ENCODE data around the gene ITGAE. TPM values are rescaled to one million over a fixed set of nuclear protein-coding genes. Genes with fewer than 3 reads are reported as not detected.
A peak's percentile ranks its signal among the peaks of the same experiment; 100 is the strongest.

ITGAE gene
- total and polyA plus RNA-seq, 2 experiments from 2014 or later, result 23.3 to 80.3 TPM

DNA sequence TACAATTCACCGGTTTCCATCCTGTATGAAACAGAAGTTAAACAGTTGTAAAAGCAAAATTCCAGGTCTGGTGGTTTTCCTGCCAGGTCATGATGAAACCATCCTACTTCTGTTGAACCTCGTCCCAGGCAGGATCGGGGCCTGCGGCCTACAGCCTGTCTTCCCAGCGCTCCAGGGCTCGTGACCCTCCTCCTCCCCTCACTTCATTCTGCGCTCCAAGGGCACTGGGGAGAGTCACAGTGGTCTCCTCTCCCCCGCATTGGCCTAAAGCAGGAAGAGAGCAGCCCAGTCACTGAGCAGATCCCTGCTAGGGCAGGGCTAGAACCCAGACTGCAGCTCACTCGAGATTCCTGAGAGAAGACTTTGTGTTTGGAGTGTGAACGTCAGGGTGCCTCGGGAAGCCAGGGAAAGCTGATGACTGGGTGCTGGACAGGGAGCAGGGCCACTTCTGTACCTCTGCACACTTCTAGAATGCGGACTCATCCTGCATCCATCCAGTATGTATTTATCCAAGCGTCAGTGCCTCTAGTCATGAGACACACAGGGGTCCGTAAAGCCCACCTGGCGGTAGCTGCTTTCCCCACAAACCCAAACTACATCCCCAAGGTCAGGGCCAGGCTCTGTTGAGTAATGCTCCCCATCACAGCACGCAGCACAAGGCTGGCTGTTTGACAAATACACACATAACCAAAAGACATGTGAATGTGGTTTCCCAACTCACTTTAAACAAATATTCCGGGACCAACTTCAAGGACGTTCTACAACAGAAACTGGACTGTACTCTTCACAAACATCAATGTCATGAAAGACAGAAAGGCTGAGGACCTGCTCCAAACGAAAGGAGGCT lies 1.7 kb upstream of the ITGAE start:
- H3K36me3 ChIP-seq (ENCODE audit: low read depth), result no peaks in the 10 kb centered on the region
- H3K4me3 ChIP-seq, result peak overlapping the region; percentile 5; the same call in 1 of the 2 replicates
- peaks cover 27% of the 10 kb centered on the region for H3F3A ChIP-seq (ENCODE audit: insufficient read depth)
- H3K79me2 ChIP-seq (ENCODE audit: insufficient read depth), result no peaks in the 10 kb centered on the region
- no peaks in the 10 kb centered on the region for H4K20me1 ChIP-seq (ENCODE audit: insufficient read depth)
- H3K4me1 ChIP-seq (ENCODE audit: insufficient read depth), result peaks cover 26% of the 10 kb centered on the region
- no peak for TF ChIP-seq EZH2 (IDR thresholded peaks at IDR 0.05; ENCODE audit: insufficient read depth, poor library complexity, severe bottlenecking)
- no peak for TF ChIP-seq EZH2phosphoT487 (IDR thresholded peaks at IDR 0.05; ENCODE audit: insufficient read depth, low read depth)
- no peaks in the 10 kb centered on the region for H3K9me2 ChIP-seq (ENCODE audit: insufficient read depth)
- in situ Hi-C loops (cut with MboI), result no loop called here
- H3K9me3 ChIP-seq (ENCODE audit: low read depth), result no peaks in the 10 kb centered on the region
- 47 to 53% methylated on average over 19 of the region's 19 CpGs for WGBS, 2 experiments (ENCODE audit: low coverage in 1 of 2, low lambda C conversion rate in 2 of 2, missing lambda C conversion rate in 2 of 2)
- H2AFZ ChIP-seq, result no peak overlapping the region
- H3K27ac ChIP-seq, result peak overlapping the region; percentile 78
- H3K9ac ChIP-seq, result peak overlapping the region; percentile 52
- no peaks in the 10 kb centered on the region for H3K27me3 ChIP-seq (replicated peaks; ENCODE audit: insufficient read depth)
- H3K4me2 ChIP-seq (ENCODE audit: unreplicated experiment), result peak overlapping the region; percentile 40
- peak; percentile 88 for DNase-seq

DNA sequence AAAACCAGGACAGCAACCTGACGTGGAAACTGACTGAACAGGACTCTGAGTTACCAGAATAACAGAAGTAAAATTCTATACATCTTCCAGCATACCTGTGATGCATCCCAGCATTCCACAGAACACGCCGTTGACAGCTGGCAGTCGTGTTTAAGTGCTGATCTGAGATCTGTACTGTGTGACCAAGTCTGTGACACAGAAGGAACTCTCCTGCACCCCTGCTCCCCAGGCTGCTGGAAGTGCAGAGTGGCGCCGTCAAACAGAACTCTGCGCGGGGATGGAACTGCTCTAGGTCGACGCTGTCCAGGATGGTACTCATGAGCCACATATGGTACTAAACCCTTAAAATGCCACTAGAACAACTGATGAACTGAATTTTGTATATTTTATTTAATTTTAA lies 804 bp upstream of the ITGAE start:
- H3K9me2 ChIP-seq (ENCODE audit: insufficient read depth), result no peaks in the 10 kb centered on the region

DNA sequence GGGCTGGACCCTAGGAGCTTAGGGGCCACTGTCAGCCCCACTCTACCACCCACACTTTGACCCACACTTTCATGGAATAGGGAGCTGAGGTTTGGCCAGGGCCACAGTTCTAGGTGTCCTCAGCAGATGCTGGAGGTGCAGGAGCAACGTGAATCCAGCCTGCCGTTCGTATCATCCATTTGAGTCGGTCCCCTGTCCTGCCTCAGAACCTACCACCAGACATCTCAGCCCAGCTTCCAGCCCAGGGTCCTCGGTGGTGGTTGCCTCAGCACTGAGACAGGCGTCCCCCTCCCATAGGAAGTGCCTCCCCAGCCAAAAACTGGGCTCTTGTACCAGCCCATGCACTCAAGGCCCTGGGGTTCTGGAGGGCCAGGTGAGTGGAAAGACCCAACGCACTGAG lies 359 bp upstream of the ITGAE start:
- Histone ChIP-seq H3K4me2 (ENCODE audit: unreplicated experiment) (no peak overlapping the region), H3K79me2 (ENCODE audit: insufficient read depth) (no peaks in the 10 kb centered on the region), H3K4me3 (no peak overlapping the region), H3K9ac (no peak overlapping the region), H3K36me3 (ENCODE audit: low read depth) (no peaks in the 10 kb centered on the region), H2AFZ (no peak overlapping the region), H3K4me1 (ENCODE audit: insufficient read depth) (peaks cover 26% of the 10 kb centered on the region), H4K20me1 (ENCODE audit: insufficient read depth) (no peaks in the 10 kb centered on the region), H3K9me2 (ENCODE audit: insufficient read depth) (no peaks in the 10 kb centered on the region), H3K27ac (no peak overlapping the region), H3F3A (ENCODE audit: insufficient read depth) (peaks cover 27% of the 10 kb centered on the region), H3K27me3 (replicated peaks; ENCODE audit: insufficient read depth) (no peaks in the 10 kb centered on the region), H3K9me3 (ENCODE audit: low read depth) (no peaks in the 10 kb centered on the region)
- in situ Hi-C loops (cut with MboI), result no loop called here
- WGBS, 2 experiments (ENCODE audit: low coverage in 1 of 2, low lambda C conversion rate in 2 of 2, missing lambda C conversion rate in 2 of 2), result 90% methylated on average over 7 of the region's 7 CpGs
- DNase-seq, result no peak
- TF ChIP-seq EZH2phosphoT487 (IDR thresholded peaks at IDR 0.05; ENCODE audit: insufficient read depth, low read depth) (no peak), EZH2 (IDR thresholded peaks at IDR 0.05; ENCODE audit: insufficient read depth, poor library complexity, severe bottlenecking) (no peak)

More for the DNA sequence above, 804 bp upstream of the ITGAE start:
- peaks cover 26% of the 10 kb centered on the region for H3K4me1 ChIP-seq (ENCODE audit: insufficient read depth)
- no peak overlapping the region for H3K9ac ChIP-seq
- H3K27ac ChIP-seq, result peak overlapping the region; percentile 78
- H2AFZ ChIP-seq, result no peak overlapping the region
- in situ Hi-C loops (cut with MboI), result no loop called here
- H3K4me3 ChIP-seq, result no peak overlapping the region
- WGBS, 2 experiments (ENCODE audit: low coverage in 1 of 2, low lambda C conversion rate in 2 of 2, missing lambda C conversion rate in 2 of 2), result 97 to 99% methylated on average over 10 of the region's 10 CpGs
- H3K36me3 ChIP-seq (ENCODE audit: low read depth), result no peaks in the 10 kb centered on the region
- H3F3A ChIP-seq (ENCODE audit: insufficient read depth), result peaks cover 27% of the 10 kb centered on the region
- DNase-seq, result peak; percentile 4
- no peaks in the 10 kb centered on the region for H4K20me1 ChIP-seq (ENCODE audit: insufficient read depth)
- no peaks in the 10 kb centered on the region for H3K27me3 ChIP-seq (replicated peaks; ENCODE audit: insufficient read depth)
- no peaks in the 10 kb centered on the region for H3K79me2 ChIP-seq (ENCODE audit: insufficient read depth)
- TF ChIP-seq EZH2phosphoT487 (IDR thresholded peaks at IDR 0.05; ENCODE audit: insufficient read depth, low read depth) (no peak), EZH2 (IDR thresholded peaks at IDR 0.05; ENCODE audit: insufficient read depth, poor library complexity, severe bottlenecking) (no peak)
- H3K9me3 ChIP-seq (ENCODE audit: low read depth), result no peaks in the 10 kb centered on the region
- no peak overlapping the region for H3K4me2 ChIP-seq (ENCODE audit: unreplicated experiment)

DNA sequence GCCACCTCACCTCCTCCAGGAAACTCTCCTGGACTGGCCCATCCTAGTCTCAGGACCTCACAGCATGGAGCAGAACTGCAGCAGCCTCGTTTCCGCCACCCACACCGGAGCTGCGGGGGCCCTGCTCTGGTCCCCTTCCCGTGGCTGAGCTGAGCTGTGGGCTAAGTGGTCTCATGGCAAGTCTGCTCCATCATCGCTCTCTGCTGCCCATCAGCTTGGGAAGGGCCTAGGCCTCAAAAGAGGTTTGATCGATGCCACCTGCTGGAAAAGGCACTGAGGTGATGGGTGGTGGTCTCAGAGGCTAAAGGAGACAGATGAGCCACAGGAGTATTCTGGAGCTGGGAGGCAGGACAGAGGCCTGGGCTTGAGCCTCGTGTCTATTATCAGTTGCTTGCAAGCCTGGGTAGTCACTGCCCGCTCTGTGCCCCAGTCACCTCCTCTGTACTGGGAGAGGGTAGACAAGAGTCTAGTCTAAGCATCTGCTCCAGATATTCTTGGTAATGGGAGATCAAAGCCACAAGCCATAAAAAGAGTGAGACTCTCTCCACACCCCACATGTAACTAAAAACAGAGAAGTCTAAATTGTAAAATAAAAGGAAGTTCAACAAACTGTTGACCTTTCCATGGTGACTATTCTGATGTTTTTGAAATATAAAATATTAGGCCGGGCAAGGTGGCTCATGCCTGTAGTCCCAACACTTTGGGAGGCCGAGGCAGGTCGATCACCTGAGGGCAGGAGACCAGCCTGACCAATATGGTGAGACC lies 1.6 kb downstream of the ITGAE start:
- Histone ChIP-seq H3K9me3 (ENCODE audit: low read depth) (no peaks in the 10 kb centered on the region), H3F3A (ENCODE audit: insufficient read depth) (peaks cover 27% of the 10 kb centered on the region), H3K4me2 (ENCODE audit: unreplicated experiment) (no peak overlapping the region), H3K4me1 (ENCODE audit: insufficient read depth) (peaks cover 29% of the 10 kb centered on the region), H3K36me3 (ENCODE audit: low read depth) (no peaks in the 10 kb centered on the region), H3K4me3 (no peak overlapping the region), H3K9me2 (ENCODE audit: insufficient read depth) (no peaks in the 10 kb centered on the region), H3K9ac (no peak overlapping the region), H4K20me1 (ENCODE audit: insufficient read depth) (no peaks in the 10 kb centered on the region), H3K79me2 (ENCODE audit: insufficient read depth) (no peaks in the 10 kb centered on the region), H2AFZ (no peak overlapping the region), H3K27me3 (replicated peaks; ENCODE audit: insufficient read depth) (no peaks in the 10 kb centered on the region), H3K27ac (no peak overlapping the region)
- in situ Hi-C loops (cut with MboI), result no loop called here
- no peak for DNase-seq
- 75 to 78% methylated on average over 12 of the region's 12 CpGs for WGBS, 2 experiments (ENCODE audit: low coverage in 1 of 2, low lambda C conversion rate in 2 of 2, missing lambda C conversion rate in 2 of 2)
- TF ChIP-seq EZH2 (IDR thresholded peaks at IDR 0.05; ENCODE audit: insufficient read depth, poor library complexity, severe bottlenecking), result no peak
- TF ChIP-seq EZH2phosphoT487 (IDR thresholded peaks at IDR 0.05; ENCODE audit: insufficient read depth, low read depth), result no peak
